Bronchial epithelial cell (primary cell): ENCODE data around the gene QSOX2. TPM values are rescaled to one million over a fixed set of nuclear protein-coding genes. Genes with fewer than 3 reads are reported as not detected.
"Not testable (repeated sequence)": the region's sequence is repeated elsewhere in the genome, so short reads cannot be mapped to it uniquely, and the experiment has no call there.

Experiments used
- DNase-seq: peaks from one replicate; pipeline ENCODE4 v3.0.0-alpha.2; 2010; ENCODE audit warnings: low read depth
- FAIRE-seq: peaks from 2 replicates; lab custom pipeline; 2011; peaks lifted over from hg19 to GRCh38; lab: Jason Lieb, UNC
- H3K27me3 ChIP-seq: 2 replicates; pipeline ENCODE4 v1.5.1; 2011; ENCODE audit warnings: low read length; ENCODE audit not compliant: control insufficient read depth, insufficient read depth
- H3K36me3 ChIP-seq: 2 replicates; pipeline ENCODE4 v1.5.1; 2011; ENCODE audit warnings: low read length; ENCODE audit not compliant: control insufficient read depth, insufficient read depth
- H3K4me3 ChIP-seq: 2 replicates; pipeline ENCODE4 v1.5.1; 2011; ENCODE audit warnings: mild to moderate bottlenecking, low read depth, low read length, control low read depth
- total RNA-seq: library from RNA; depleted of rRNA; stranded (reverse); fragments of >200 nt; gene quantifications from 2 replicates; pipeline ENCODE4 v1.2.1, GENCODE V29; 2014
- TF ChIP-seq, protein P1 (sequence below): IDR thresholded peaks from 2 replicates; pipeline ENCODE4 v1.5.1; 2011; ENCODE audit warnings: mild to moderate bottlenecking, moderate library complexity, low read length, control low read depth, inconsistent platforms; ENCODE audit not compliant: insufficient read depth, severe bottlenecking

QSOX2 gene
- total RNA-seq, 1 donor from 2014 or later: 12.1 TPM

GRCh38 chr9:136268735-136269134 lies 23.1 kb upstream of the QSOX2 start:
- DNase-seq: no peak
- FAIRE-seq: no peak
- H3K36me3 ChIP-seq: no peaks in the 10 kb centered on the region
- H3K4me3 ChIP-seq: no peak overlapping the region
- TF ChIP-seq, protein P1, sequence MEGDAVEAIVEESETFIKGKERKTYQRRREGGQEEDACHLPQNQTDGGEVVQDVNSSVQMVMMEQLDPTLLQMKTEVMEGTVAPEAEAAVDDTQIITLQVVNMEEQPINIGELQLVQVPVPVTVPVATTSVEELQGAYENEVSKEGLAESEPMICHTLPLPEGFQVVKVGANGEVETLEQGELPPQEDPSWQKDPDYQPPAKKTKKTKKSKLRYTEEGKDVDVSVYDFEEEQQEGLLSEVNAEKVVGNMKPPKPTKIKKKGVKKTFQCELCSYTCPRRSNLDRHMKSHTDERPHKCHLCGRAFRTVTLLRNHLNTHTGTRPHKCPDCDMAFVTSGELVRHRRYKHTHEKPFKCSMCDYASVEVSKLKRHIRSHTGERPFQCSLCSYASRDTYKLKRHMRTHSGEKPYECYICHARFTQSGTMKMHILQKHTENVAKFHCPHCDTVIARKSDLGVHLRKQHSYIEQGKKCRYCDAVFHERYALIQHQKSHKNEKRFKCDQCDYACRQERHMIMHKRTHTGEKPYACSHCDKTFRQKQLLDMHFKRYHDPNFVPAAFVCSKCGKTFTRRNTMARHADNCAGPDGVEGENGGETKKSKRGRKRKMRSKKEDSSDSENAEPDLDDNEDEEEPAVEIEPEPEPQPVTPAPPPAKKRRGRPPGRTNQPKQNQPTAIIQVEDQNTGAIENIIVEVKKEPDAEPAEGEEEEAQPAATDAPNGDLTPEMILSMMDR: no peak
- no peaks in the 10 kb centered on the region for H3K27me3 ChIP-seq

GRCh38 chr9:136268318-136268717 lies 22.7 kb upstream of the QSOX2 start:
- Histone ChIP-seq H3K27me3 (no peaks in the 10 kb centered on the region), H3K36me3 (no peaks in the 10 kb centered on the region), H3K4me3 (no peak overlapping the region)
- TF ChIP-seq, protein P1: no peak
- FAIRE-seq (no peak), DNase-seq (no peak)

DNA sequence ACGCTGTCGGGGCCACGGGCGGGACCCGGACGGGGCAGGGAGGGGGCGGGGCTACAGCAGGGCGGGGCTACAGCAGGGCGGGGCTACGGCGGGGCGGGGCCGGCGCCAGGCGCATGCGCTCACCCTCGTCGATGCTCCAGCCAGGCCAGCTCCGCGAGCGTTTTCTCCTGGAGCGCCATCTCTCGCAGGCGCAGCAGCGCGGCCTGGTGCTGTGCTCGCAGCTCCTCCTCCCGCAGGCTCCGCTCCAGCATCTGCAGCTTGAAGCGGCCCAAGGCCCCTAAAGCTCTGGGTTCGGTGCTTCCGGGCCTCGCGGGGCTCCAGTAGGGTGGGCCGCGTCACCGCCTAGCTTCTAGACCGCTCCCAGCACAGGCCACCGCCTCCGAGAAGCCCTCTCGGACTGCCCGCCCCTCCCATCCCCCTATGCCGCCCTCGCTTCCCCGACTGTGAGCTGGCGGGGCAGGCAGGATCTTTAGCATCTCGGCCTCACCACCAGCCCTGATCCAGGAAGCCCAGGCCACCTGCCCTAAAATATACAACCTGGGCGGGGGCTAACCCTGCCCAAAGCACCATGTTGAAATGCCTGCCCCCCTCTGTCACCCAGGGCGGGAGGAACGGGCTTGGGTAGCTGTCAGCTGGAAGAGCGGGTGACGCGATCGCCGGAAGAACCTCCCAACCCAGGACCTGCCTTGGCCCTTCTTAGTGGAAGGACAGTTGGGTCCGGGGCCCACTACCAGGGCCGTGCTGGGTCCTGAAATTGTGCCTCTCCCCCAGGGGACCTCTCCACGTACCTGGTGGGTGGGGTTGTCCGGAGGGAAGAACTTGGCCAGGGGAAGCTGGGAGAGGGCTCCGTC lies 21.9 kb upstream of the QSOX2 start:
- DNase-seq: peak; percentile 46
- TF ChIP-seq, protein P1: peak; percentile 45
- FAIRE-seq: no peak

GRCh38 chr9:136266641-136267040 lies 21.0 kb upstream of the QSOX2 start:
- H3K36me3 ChIP-seq, H3K4me3 ChIP-seq, H3K27me3 ChIP-seq, DNase-seq, FAIRE-seq: not testable (repeated sequence)

More for the DNA sequence above, 21.9 kb upstream of the QSOX2 start:
- Histone ChIP-seq H3K36me3 (no peaks in the 10 kb centered on the region), H3K27me3 (no peaks in the 10 kb centered on the region), H3K4me3 (peak overlapping the region; percentile 32)

GRCh38 chr9:136265561-136266355 lies 20.1 kb upstream of the QSOX2 start:
- no peaks in the 10 kb centered on the region for H3K27me3 ChIP-seq
- TF ChIP-seq, protein P1: no peak
- H3K36me3 ChIP-seq: no peaks in the 10 kb centered on the region
- no peak for FAIRE-seq
- no peak overlapping the region for H3K4me3 ChIP-seq
- no peak for DNase-seq
